Aorta (tissue), 5 donors: Measurements from ENCODE around the gene SCFD2. TPM values are rescaled to one million over a fixed set of nuclear protein-coding genes. Genes with fewer than 3 reads are reported as not detected.

Experiments
- ATAC-seq: fragments of 200-7000 bp; cut with Tn5 transposase; one replicate; pipeline ENCODE4 v1.9.1; 2022; ENCODE audit warnings: moderate library complexity; ENCODE audit not compliant: low FRiP score
- DNase-seq, 2 donors: peaks; one replicate each; pipeline ENCODE4 v3.0.0-alpha.2; 2020
- H3K27ac ChIP-seq, 2 donors: one replicate each; pipeline ENCODE4 v1.5.1; 2013; ENCODE audit warnings: low read length in 2 of 2, mild to moderate bottlenecking in 2 of 2, moderate library complexity in 2 of 2, control low read depth in 1 of 2, inconsistent platforms in 1 of 2, low read depth in 1 of 2
- H3K27me3 ChIP-seq, 2 donors: one replicate each; pipeline ENCODE4 v1.6.1; 2013; ENCODE audit warnings: control low read depth in 1 of 2, low read length in 1 of 2, mild to moderate bottlenecking in 1 of 2, moderate library complexity in 1 of 2; ENCODE audit not compliant: insufficient read depth in 2 of 2, control insufficient read depth in 1 of 2
- H3K36me3 ChIP-seq, 2 donors: one replicate each; pipeline ENCODE4 v1.6.1; 2013; ENCODE audit warnings: control low read depth in 1 of 2, low read length in 1 of 2, mild to moderate bottlenecking in 1 of 2; ENCODE audit not compliant: insufficient read depth in 2 of 2, control insufficient read depth in 1 of 2
- H3K4me1 ChIP-seq, 2 donors: one replicate each; pipeline ENCODE4 v1.6.1; 2013; ENCODE audit warnings: low read length in 2 of 2, control low read depth in 1 of 2, mild to moderate bottlenecking in 1 of 2, moderate library complexity in 1 of 2; ENCODE audit not compliant: insufficient read depth in 2 of 2, control insufficient read depth in 1 of 2
- H3K4me3 ChIP-seq, 2 donors: one replicate each; pipeline ENCODE4 v1.5.1; 2013; ENCODE audit warnings: low read length in 2 of 2, control low read depth in 1 of 2, mild to moderate bottlenecking in 1 of 2
- H3K9me3 ChIP-seq: one replicate; pipeline ENCODE4 v1.6.1; 2013; ENCODE audit warnings: mild to moderate bottlenecking, low read length; ENCODE audit not compliant: control insufficient read depth
- WGBS, 2 donors: extraction: QIAGEN DNeasy Blood & Tissue Kit; methylation state at CpG; one replicate each; pipeline ENCODE4 v1.1.7; 2013; 5-methylcytosine and 5-hydroxymethylcytosine counted together
- intact Hi-C, 2 donors: fragments of 100-400 bp; cut with DNase I; formaldehyde crosslinking; loops; one replicate each; pipeline versions ENCODE4 v1.14.2 to v1.15.0; 2022
- polyA plus RNA-seq, 2 donors: library from polyadenylated mRNA; stranded (reverse); fragments of 200-250 nt; gene quantifications; one replicate each; pipeline ENCODE4 v1.2.3, GENCODE V29; 2013
- total RNA-seq, 2 donors: library from RNA; stranded (reverse); fragmentation: NEBNext Ultra II Directional; extraction: Animal tissue kit (Norgen Biotek cat#: 25700); gene quantifications; one replicate each; pipeline ENCODE4 v1.2.1, GENCODE V29; 2021
- donor health status: healthy with polysubstance abuse.
- donor health status: Bipolar disorder and iron deficiency.
- donor health status: DM: no; HTN: no; CAD: no.
- donor health status: DM: no; HTN: no; CAD: no.
- donor health status: DM: yes; HTN: yes; CAD: no.

The SCFD2 gene
- total and polyA plus RNA-seq, 4 donors = 3.5 to 19.2 (median 10.3) TPM

- intact Hi-C loops = no loop called here
- no peak overlapping the region for H3K4me3 ChIP-seq
- no peak overlapping the region for H3K27ac ChIP-seq
- ATAC-seq (no peak), DNase-seq (no peak)
- no peaks in the 10 kb centered on the region for H3K9me3 ChIP-seq
- no peaks in the 10 kb centered on the region for H3K4me1 ChIP-seq
- H3K36me3 ChIP-seq = no peaks in the 10 kb centered on the region
- H3K27me3 ChIP-seq = no peaks in the 10 kb centered on the region
- 93 to 96% methylated on average over 3 of the region's 3 CpGs for WGBS, 2 donors
Observed at GRCh38 chr4:52962721-52963120, 403.1 kb downstream of the SCFD2 start.

GRCh38 chr4:52961666-52962412, 404.0 kb downstream of the SCFD2 start:
- H3K4me1 ChIP-seq = no peaks in the 10 kb centered on the region
- DNase-seq = no peak
- WGBS, 2 donors = 94% methylated on average over 3 of the region's 3 CpGs
- ATAC-seq = no peak
- H3K27me3 ChIP-seq = no peaks in the 10 kb centered on the region
- H3K36me3 ChIP-seq = no peaks in the 10 kb centered on the region
- H3K4me3 ChIP-seq = no peak overlapping the region
- H3K27ac ChIP-seq = no peak overlapping the region
- intact Hi-C loops = no loop called here
- no peaks in the 10 kb centered on the region for H3K9me3 ChIP-seq

GRCh38 chr4:52959541-52959940, 406.3 kb downstream of the SCFD2 start:
- Histone ChIP-seq H3K4me1 (no peaks in the 10 kb centered on the region), H3K27ac (no peak overlapping the region), H3K36me3 (no peaks in the 10 kb centered on the region), H3K27me3 (no peaks in the 10 kb centered on the region), H3K9me3 (no peaks in the 10 kb centered on the region), H3K4me3 (no peak overlapping the region)
- 90 to 91% methylated on average over 3 of the region's 3 CpGs for WGBS, 2 donors
- ATAC-seq (no peak), DNase-seq (no peak)
- intact Hi-C loops = no loop called here

GRCh38 chr4:52957835-52958631, 407.8 kb downstream of the SCFD2 start:
- DNase-seq (no peak), ATAC-seq (no peak)
- WGBS, 2 donors = 62 to 69% methylated on average over 12 of the region's 12 CpGs
- H3K36me3 ChIP-seq = no peaks in the 10 kb centered on the region
- no peak overlapping the region for H3K27ac ChIP-seq
- H3K9me3 ChIP-seq = no peaks in the 10 kb centered on the region
- no peak overlapping the region for H3K4me3 ChIP-seq
- no peaks in the 10 kb centered on the region for H3K27me3 ChIP-seq
- H3K4me1 ChIP-seq = no peaks in the 10 kb centered on the region
- intact Hi-C loops = no loop called here

- no peaks in the 10 kb centered on the region for H3K9me3 ChIP-seq
- ATAC-seq (no peak), DNase-seq (no peak)
- no peak overlapping the region for H3K4me3 ChIP-seq
- intact Hi-C loops = no loop called here
- H3K36me3 ChIP-seq = no peaks in the 10 kb centered on the region
- no peaks in the 10 kb centered on the region for H3K4me1 ChIP-seq
- H3K27me3 ChIP-seq = no peaks in the 10 kb centered on the region
- WGBS, 2 donors = 71 to 77% methylated on average over 9 of the region's 9 CpGs
- no peak overlapping the region for H3K27ac ChIP-seq
Observed at GRCh38 chr4:52957220-52957686, 408.6 kb downstream of the SCFD2 start.

GRCh38 chr4:52956691-52957090, 409.2 kb downstream of the SCFD2 start:
- Histone ChIP-seq H3K27ac (no peak overlapping the region), H3K27me3 (no peaks in the 10 kb centered on the region), H3K4me3 (no peak overlapping the region), H3K9me3 (no peaks in the 10 kb centered on the region), H3K36me3 (no peaks in the 10 kb centered on the region), H3K4me1 (no peaks in the 10 kb centered on the region)
- intact Hi-C loops = no loop called here
- WGBS, 2 donors = 90 to 92% methylated on average over 2 of the region's 2 CpGs
- DNase-seq = no peak
- no peak for ATAC-seq

GRCh38 chr4:52954560-52955170, 411.2 kb downstream of the SCFD2 start:
- ATAC-seq (no peak), DNase-seq (no peak)
- H3K9me3 ChIP-seq = no peaks in the 10 kb centered on the region
- 92 to 95% methylated on average over 6 of the region's 6 CpGs for WGBS, 2 donors
- no peaks in the 10 kb centered on the region for H3K27me3 ChIP-seq
- intact Hi-C loops = no loop called here
- H3K4me1 ChIP-seq = no peaks in the 10 kb centered on the region
- no peak overlapping the region for H3K27ac ChIP-seq
- H3K4me3 ChIP-seq = no peak overlapping the region
- H3K36me3 ChIP-seq = no peaks in the 10 kb centered on the region

GRCh38 chr4:52952540-52952939, 413.3 kb downstream of the SCFD2 start:
- Histone ChIP-seq H3K27ac (no peak overlapping the region), H3K4me1 (no peaks in the 10 kb centered on the region), H3K27me3 (no peaks in the 10 kb centered on the region), H3K9me3 (no peaks in the 10 kb centered on the region), H3K36me3 (no peaks in the 10 kb centered on the region), H3K4me3 (no peak overlapping the region)
- no peak for ATAC-seq
- intact Hi-C loops = no loop called here
- no peak for DNase-seq
